C4-2B (cell line): ENCODE data around the gene P4HA3.

Source experiments
- H3K27ac ChIP-seq: fragments of 450-650 bp; 2 replicates; pipeline ENCODE4 v1.5.1; 2017
- CTCF ChIP-seq: fragments of 450-650 bp; conservative IDR thresholded peaks from 2 replicates; pipeline ENCODE4 v1.5.1; 2017; ENCODE audit warnings: mild to moderate bottlenecking
- ZFX ChIP-seq: fragments of 450-650 bp; IDR thresholded peaks from 2 replicates; pipeline ENCODE4 v1.6.1; 2017

P4HA3 gene

GRCh38 chr11:74316772-74317505 is 5.5 kb upstream of the P4HA3 start:
- no peak overlapping the region for H3K27ac ChIP-seq
- TF ChIP-seq ZFX (no peak), CTCF (no peak)

DNA sequence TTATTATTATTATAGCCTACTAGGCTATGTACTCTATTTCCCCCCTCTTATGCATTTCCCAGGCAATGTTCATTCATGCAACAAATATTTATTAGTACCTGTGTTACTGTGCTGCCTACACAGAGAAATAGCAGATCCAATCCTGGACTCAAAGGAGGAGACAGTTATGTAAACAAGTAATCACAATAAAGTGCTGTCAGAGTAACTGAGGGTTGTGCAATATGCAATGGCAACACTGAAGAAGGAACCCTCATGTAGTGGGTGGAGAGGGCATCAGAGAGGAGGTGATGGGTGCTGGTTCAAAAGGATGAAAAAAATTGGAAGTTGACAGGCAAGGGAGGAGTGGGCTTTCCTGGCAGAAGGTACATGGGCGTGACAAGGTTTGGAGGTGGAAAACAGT is 886 bp upstream of the P4HA3 start:
- H3K27ac ChIP-seq = no peak overlapping the region
- TF ChIP-seq ZFX (no peak), CTCF (no peak)

- H3K27ac ChIP-seq = peak overlapping the region; percentile 11; the same call in 1 of the 2 replicates
These were observed 583 bp downstream of the P4HA3 start for GRCh38 chr11:74310857-74311256.

GRCh38 chr11:74307434-74307833 is 4.0 kb downstream of the P4HA3 start:
- H3K27ac ChIP-seq = no peak overlapping the region
- TF ChIP-seq ZFX (no peak), CTCF (no peak)

More at GRCh38 chr11:74310857-74311256, 583 bp downstream of the P4HA3 start:
- TF ChIP-seq ZFX (no peak), CTCF (no peak)

- TF ChIP-seq CTCF (no peak), ZFX (no peak)
- no peak overlapping the region for H3K27ac ChIP-seq
These were observed 4.8 kb downstream of the P4HA3 start for GRCh38 chr11:74306435-74307175.

DNA sequence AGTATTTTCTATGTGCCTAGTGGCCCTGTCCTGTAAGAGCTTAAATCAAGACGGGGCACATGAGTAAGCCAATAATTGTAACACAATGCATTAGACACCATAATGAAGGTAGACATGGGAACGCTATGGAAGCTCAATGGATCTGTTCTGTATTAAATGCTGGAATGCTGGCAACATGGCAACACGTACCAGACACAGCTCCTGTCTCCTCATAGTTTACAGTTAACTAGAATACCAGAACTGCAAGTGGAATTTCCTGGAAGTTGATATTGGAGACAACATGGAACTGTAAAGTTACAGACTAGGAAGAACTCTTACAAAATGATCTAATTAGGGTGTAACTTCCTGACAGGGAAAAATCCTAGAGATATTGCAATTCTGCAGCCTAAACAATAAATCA is 12.4 kb downstream of the P4HA3 start:
- TF ChIP-seq CTCF = no peak
- TF ChIP-seq ZFX = no peak
- H3K27ac ChIP-seq = no peak overlapping the region

DNA sequence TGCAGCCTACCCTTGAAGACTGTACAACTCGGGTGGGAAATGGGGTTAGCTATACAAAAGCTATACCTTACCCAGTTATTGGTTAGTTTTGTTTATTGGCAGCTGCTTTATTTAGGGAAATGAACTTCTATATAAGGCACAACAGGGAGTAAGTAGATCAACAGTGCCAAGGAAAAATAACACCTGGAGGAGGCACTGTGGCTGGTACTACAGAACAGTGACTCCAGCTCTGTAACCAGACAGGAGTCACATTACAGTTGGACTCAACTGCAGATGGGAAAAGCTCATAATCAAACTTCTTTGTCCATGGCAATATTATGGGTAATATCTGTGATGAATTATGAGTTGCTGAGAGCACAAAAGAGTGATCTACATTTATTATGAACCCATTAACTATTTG is 14.0 kb downstream of the P4HA3 start:
- TF ChIP-seq ZFX = no peak
- H3K27ac ChIP-seq = no peak overlapping the region
